Neural crest cell (in vitro differentiated cells): ENCODE data around the gene NUCKS1. TPM values are rescaled to one million over a fixed set of nuclear protein-coding genes. Genes with fewer than 3 reads are reported as not detected.

ENCODE experiments used
- DNase-seq: peaks from one replicate; pipeline ENCODE4 v3.0.0; 2021; ENCODE audit warnings: low read depth, mixed read lengths, low spot score
- H3K27ac Mint-ChIP-seq: one replicate; pipeline ENCODE4 v1.8.0; 2021; ENCODE audit warnings: mild to moderate bottlenecking, mixed read lengths; ENCODE audit not compliant: unreplicated experiment
- H3K27me3 Mint-ChIP-seq: 2 replicates; pipeline ENCODE4 v1.8.0; 2021; ENCODE audit warnings: low read depth, mild to moderate bottlenecking, mixed read lengths
- H3K36me3 Mint-ChIP-seq: 2 replicates; pipeline ENCODE4 v1.8.0; 2021; ENCODE audit warnings: low read depth, mild to moderate bottlenecking, mixed read lengths
- H3K4me1 Mint-ChIP-seq: 2 replicates; pipeline ENCODE4 v1.8.0; 2021; ENCODE audit warnings: mixed read lengths
- H3K4me3 Mint-ChIP-seq: one replicate; pipeline ENCODE4 v1.8.0; 2021; ENCODE audit warnings: mild to moderate bottlenecking, mixed read lengths
- H3K9me3 Mint-ChIP-seq: 2 replicates; pipeline ENCODE4 v1.8.0; 2021; ENCODE audit warnings: mixed read lengths
- CTCF ChIP-seq: fragments of 200-600 bp; sonication (generic); conservative IDR thresholded peaks from 2 replicates; pipeline ENCODE4 v1.5.0; 2021; ENCODE audit warnings: antibody characterized with exemption, mild to moderate bottlenecking
- total RNA-seq: library from RNA; stranded (reverse); gene quantifications from 2 replicates; pipeline ENCODE4 v1.2.1, GENCODE V29; 2021

NUCKS1 gene
- total RNA-seq, 1 donor from 2014 or later, result 440 TPM

DNA sequence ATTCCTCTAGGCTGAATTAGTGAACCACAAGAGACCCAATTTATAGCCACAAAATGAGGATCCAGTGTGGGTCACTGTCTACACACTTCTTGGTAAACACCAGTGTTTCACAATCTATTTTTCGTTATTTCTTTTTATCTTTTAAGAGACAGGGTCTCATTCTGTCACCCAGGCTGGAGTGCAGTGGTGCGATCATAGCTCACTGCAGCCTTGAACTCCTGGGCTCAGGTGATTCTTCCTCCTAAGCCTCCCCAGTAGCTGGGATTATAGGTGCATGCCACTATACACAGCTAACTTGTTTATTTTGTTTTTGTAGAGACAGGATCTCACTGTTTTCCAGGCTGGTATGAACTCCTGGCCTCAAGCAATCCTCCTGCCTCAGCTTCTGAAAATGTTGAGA lies 40.3 kb downstream of the NUCKS1 start:
- DNase-seq, result no peak
- H3K27ac Mint-ChIP-seq, result no peak overlapping the region
- peaks cover 11% of the 10 kb centered on the region for H3K36me3 Mint-ChIP-seq

DNA sequence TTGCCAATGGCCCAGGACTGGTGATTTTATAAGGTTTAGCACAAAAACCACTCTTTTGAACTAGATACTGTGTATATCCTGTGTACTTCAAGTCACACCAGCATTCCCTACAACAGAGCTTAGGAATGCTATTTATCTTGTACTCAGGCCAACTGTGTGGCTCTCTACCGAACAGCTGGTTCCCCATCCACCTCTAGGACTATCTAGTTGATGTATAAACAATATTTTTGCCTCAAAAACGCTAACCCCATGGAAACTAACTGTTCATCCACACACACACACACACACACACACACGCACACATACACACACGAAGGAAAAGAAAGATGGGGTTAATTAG lies 41.0 kb downstream of the NUCKS1 start:
- no peak for DNase-seq
- H3K4me3 Mint-ChIP-seq, result no peak overlapping the region

More for the DNA sequence above, 40.3 kb downstream of the NUCKS1 start:
- Mint-ChIP-seq H3K27me3 (no peaks in the 10 kb centered on the region), H3K4me1 (peaks cover 13% of the 10 kb centered on the region), H3K9me3 (no peaks in the 10 kb centered on the region), H3K4me3 (no peak overlapping the region)
- TF ChIP-seq CTCF, result no peak

DNA sequence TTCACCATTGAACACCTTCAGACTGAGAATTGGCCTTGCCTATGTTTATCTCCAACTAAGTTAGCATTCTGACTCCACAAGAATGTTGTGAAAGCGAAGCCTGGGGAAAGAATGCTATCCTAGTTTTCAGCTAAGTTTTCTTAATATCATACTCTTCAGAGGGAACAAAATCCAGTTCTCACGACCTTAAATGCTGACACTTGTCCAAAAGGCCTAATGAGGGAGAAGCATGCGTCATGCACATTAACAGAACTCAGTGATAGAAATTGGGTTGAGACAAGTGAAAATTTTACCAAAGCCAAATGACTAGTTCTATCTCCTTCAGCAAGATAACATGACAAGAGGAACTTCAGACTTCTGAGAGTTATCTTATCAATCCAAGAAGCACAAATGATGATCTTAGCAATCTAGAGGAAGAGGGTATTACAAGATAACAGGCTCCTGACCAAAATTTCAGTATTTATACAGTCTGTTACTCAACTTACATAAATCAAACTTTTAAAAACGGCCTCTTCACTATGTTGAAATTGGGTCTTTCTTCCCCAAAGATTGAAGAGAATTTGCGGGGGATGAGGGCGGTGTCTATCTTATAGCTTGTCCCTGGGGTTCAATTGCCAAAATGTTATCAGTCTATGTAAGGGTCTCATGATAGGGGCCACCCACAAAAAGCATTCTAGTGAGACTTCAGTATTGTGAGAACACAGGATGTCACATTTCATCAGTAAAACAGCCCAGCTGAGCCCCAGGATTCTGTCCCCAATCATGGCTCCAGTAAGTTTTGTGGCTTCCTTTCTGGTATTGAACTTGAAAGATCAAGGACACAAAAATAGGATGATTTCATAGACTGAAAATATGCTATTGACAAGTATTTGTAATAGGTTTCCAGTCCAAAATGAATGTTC lies 43.1 kb downstream of the NUCKS1 start:
- TF ChIP-seq CTCF, result no peak
- Mint-ChIP-seq H3K27me3 (no peaks in the 10 kb centered on the region), H3K9me3 (no peaks in the 10 kb centered on the region), H3K4me3 (no peak overlapping the region), H3K27ac (no peak overlapping the region), H3K4me1 (peaks cover 10% of the 10 kb centered on the region), H3K36me3 (peaks cover 10% of the 10 kb centered on the region)
- DNase-seq, result no peak

More for the DNA sequence above, 41.0 kb downstream of the NUCKS1 start:
- H3K36me3 Mint-ChIP-seq, result peaks cover 9% of the 10 kb centered on the region
- H3K27me3 Mint-ChIP-seq, result no peaks in the 10 kb centered on the region
- H3K27ac Mint-ChIP-seq, result no peak overlapping the region
- TF ChIP-seq CTCF, result no peak
- H3K9me3 Mint-ChIP-seq, result no peaks in the 10 kb centered on the region
- peaks cover 7% of the 10 kb centered on the region for H3K4me1 Mint-ChIP-seq

DNA sequence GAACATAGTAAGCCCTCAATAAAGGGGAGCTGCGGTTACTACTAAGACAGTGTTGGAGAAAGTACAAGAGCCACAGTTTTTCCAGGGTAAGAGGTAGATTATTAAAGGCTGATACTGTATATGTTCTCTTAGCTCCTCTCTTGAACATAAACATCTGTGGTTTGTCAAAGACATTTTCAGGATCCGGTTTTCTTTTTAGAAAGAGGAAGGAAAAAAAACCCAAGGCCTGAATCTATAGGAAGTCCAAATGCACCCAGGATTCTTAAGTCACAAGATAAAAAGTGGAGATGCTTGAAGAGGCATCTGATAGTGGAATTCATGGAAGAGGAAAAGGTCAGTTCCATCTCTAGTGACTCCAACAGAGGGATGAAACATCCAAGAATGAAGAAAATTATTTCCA lies 45.1 kb downstream of the NUCKS1 start:
- no peak overlapping the region for H3K27ac Mint-ChIP-seq
- H3K9me3 Mint-ChIP-seq, result no peaks in the 10 kb centered on the region
- H3K4me3 Mint-ChIP-seq, result no peak overlapping the region
- H3K27me3 Mint-ChIP-seq, result no peaks in the 10 kb centered on the region
- peaks cover 18% of the 10 kb centered on the region for H3K36me3 Mint-ChIP-seq
- TF ChIP-seq CTCF, result no peak
- DNase-seq, result no peak
- peaks cover 10% of the 10 kb centered on the region for H3K4me1 Mint-ChIP-seq

GRCh38 chr1:205703072-205703471 lies 46.9 kb downstream of the NUCKS1 start:
- DNase-seq, result no peak
- Mint-ChIP-seq H3K9me3 (no peaks in the 10 kb centered on the region), H3K4me1 (peaks cover 22% of the 10 kb centered on the region), H3K4me3 (peak overlapping the region; percentile 61), H3K27ac (no peak overlapping the region), H3K36me3 (peaks cover 23% of the 10 kb centered on the region), H3K27me3 (no peaks in the 10 kb centered on the region)
- no peak for TF ChIP-seq CTCF
